Measurements from ENCODE around the gene USP35.

USP35 gene

DNA sequence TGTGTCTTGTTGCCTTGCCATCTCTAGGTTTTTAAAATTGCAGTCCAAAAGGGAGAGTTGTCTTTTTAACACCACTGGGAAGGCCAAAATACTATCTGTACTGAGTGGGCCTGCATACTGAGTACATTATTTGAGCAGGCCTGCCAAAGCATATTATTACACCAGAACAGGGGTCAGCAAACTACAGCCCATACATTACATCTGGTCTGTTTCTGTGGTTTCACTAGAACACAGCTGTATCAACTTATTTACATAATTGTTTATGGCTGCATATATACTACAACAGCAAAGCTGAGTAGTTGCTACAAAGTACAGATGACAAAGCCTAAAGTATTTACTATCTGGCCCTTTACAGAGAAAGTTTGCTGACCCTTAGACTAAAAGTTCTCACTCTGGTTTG lies 74.0 kb downstream of the USP35 start:
- no peak for DNase-seq (ENCODE audit: low read depth in 2 of 2, low spot score in 1 of 2)

All from stimulated activated CD8-positive, alpha-beta memory T cell treated with anti-CD3 and anti-CD28 coated beads, Interleukin-4, amount 100 ng/mL, for 4 hours (primary cell).